Measurements from ENCODE around the gene ENTPD8.

The ENTPD8 gene

DNA sequence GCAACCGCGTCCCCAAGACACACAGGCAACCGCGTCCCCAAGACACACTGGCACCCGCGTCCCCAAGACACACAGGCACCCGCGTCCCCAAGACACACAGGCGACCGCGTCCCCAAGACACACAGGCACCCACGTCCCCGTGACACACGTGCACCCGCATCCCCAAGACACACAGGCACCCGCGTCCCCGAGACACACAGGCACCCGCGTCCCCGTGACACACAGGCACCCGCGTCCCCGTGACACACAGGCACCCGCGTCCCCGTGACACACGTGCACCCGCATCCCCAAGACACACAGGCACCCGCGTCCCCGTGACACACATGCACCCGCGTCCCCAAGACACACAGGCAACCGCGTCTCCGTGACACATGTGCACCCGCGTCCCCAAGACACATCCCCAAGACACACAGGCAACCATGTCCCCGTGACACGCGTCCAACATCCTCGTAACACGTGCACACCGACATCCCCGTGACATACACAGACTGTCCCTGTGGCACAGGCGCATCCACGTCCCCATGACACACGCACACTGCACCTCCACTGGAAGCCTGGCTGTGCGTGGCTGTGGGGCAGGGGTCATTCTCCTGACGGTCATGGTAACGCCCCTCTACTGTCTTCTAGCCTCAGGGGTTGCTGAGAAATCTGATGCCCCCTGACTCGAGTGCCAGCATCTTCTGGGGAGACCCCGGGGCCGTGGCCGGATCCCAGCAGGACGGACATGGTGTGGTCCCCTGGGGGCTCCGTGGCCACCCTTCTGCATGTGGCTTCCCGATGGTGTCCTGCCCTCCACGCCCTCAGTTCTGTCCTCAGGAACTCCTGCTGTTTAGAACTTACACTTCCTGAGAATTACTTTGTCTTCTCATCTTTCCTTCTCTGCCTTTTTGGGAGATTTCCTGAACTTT, 42.3 kb downstream of the ENTPD8 start:
- no peak overlapping the region for H3K4me3 ChIP-seq (ENCODE audit: low read depth, low read length)
- no peak for DNase-seq (ENCODE audit: low read depth)
- TF ChIP-seq CTCF (IDR thresholded peaks at IDR 0.05; ENCODE audit: control insufficient read depth, extremely low read depth, insufficient read depth), result no peak

GRCh38 chr9:137397675-137398423, 43.3 kb downstream of the ENTPD8 start:
- no peak overlapping the region for H3K4me3 ChIP-seq (ENCODE audit: low read depth, low read length)
- no peak for DNase-seq (ENCODE audit: low read depth)
- no peak for TF ChIP-seq CTCF (IDR thresholded peaks at IDR 0.05; ENCODE audit: control insufficient read depth, extremely low read depth, insufficient read depth)

- TF ChIP-seq CTCF (IDR thresholded peaks at IDR 0.05; ENCODE audit: control insufficient read depth, extremely low read depth, insufficient read depth), result no peak
- DNase-seq (ENCODE audit: low read depth), result no peak
- no peak overlapping the region for H3K4me3 ChIP-seq (ENCODE audit: low read depth, low read length)
Measured at GRCh38 chr9:137396634-137397367, 44.4 kb downstream of the ENTPD8 start.

- no peak for TF ChIP-seq CTCF (IDR thresholded peaks at IDR 0.05; ENCODE audit: control insufficient read depth, extremely low read depth, insufficient read depth)
- no peak overlapping the region for H3K4me3 ChIP-seq (ENCODE audit: low read depth, low read length)
- DNase-seq (ENCODE audit: low read depth), result no peak
Measured at GRCh38 chr9:137396227-137396626, 44.9 kb downstream of the ENTPD8 start.

DNA sequence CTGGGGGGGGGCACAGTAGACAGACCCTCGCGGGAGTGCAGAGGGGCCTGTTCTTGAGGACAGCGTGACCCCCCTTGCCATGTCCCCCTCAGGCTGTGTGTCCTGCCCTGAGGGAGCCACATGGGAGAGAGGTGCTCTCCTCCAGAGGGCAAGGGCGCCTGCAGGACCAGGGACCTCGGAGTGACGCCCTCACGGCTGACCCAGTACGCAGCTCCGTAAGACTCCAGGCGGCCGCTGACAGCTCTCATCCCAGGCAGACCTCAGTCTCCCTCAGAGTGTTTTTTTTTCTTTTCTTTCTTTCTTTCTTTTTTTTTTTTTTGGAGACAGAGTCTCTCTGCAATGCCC, 45.5 kb downstream of the ENTPD8 start:
- no peak for TF ChIP-seq CTCF (IDR thresholded peaks at IDR 0.05; ENCODE audit: control insufficient read depth, extremely low read depth, insufficient read depth)

GRCh38 chr9:137394866-137395665, 46.1 kb downstream of the ENTPD8 start:
- H3K4me3 ChIP-seq (ENCODE audit: low read depth, low read length), result no peak overlapping the region
- no peak for TF ChIP-seq CTCF (IDR thresholded peaks at IDR 0.05; ENCODE audit: control insufficient read depth, extremely low read depth, insufficient read depth)
- DNase-seq (ENCODE audit: low read depth), result no peak

More for the DNA sequence above, 45.5 kb downstream of the ENTPD8 start:
- no peak overlapping the region for H3K4me3 ChIP-seq (ENCODE audit: low read depth, low read length)
- DNase-seq (ENCODE audit: low read depth), result no peak
